Breast epithelium (tissue), 4 donors: ENCODE results near the gene TSPAN12. TPM values are rescaled to one million over a fixed set of nuclear protein-coding genes. Genes with fewer than 3 reads are reported as not detected.
"Not testable (repeated sequence)": the region's sequence is repeated elsewhere in the genome, so short reads cannot be mapped to it uniquely, and the experiment has no call there.

ENCODE experiments used
- DNase-seq, 2 donors: peaks; one replicate each; pipeline ENCODE4 v3.0.0-alpha.2; 2019; ENCODE audit warnings: low spot score in 2 of 2
- H3K27ac ChIP-seq, 2 donors: fragments of 200-600 bp; sonication (generic) in 1 of 2; one replicate each; pipeline ENCODE4 v1.5.1; 2016 to 2019; ENCODE audit warnings: mild to moderate bottlenecking in 1 of 2
- H3K27me3 ChIP-seq, 2 donors: fragments of 200-600 bp; sonication (generic) in 1 of 2; one replicate each; pipeline versions ENCODE4 v1.5.1 to v1.6.0; 2017 to 2019; ENCODE audit warnings: control low read depth in 1 of 2, mild to moderate bottlenecking in 1 of 2
- H3K36me3 ChIP-seq: fragments of 200-600 bp; one replicate; pipeline ENCODE4 v1.5.1; 2019
- H3K4me1 ChIP-seq, 2 donors: fragments of 200-600 bp; sonication (generic); one replicate each; pipeline ENCODE4 v1.5.1; 2016 to 2019; ENCODE audit warnings: control low read depth in 1 of 2
- H3K4me3 ChIP-seq, 3 donors: fragments of 200-600 bp; sonication (generic); 1 replicate in 2 of 3; 2 replicates in 1 of 3; pipeline ENCODE4 v1.5.1; 2016 to 2019; ENCODE audit warnings: mild to moderate bottlenecking in 3 of 3, moderate library complexity in 2 of 3
- H3K9me3 ChIP-seq, 2 donors: fragments of 200-600 bp; sonication (generic) in 1 of 2; one replicate each; pipeline ENCODE4 v1.5.1; 2016 to 2019; ENCODE audit warnings: control low read depth in 1 of 2
- CTCF ChIP-seq, 3 donors: fragments of 450-650 bp; IDR thresholded peaks; one replicate each; pipeline ENCODE4 v1.5.1; 2016 to 2017; ENCODE audit warnings: antibody characterized with exemption in 3 of 3, mild to moderate bottlenecking in 3 of 3, moderate library complexity in 3 of 3
- POLR2A ChIP-seq: fragments of 450-650 bp; IDR thresholded peaks from one replicate; pipeline ENCODE4 v1.6.1; 2016; ENCODE audit warnings: antibody characterized with exemption, mild to moderate bottlenecking, moderate library complexity
- POLR2AphosphoS5 ChIP-seq, 3 donors: sonication (generic); formaldehyde crosslinking; IDR thresholded peaks; one replicate each; pipeline ENCODE4 v1.6.1; 2017; ENCODE audit warnings: antibody characterized with exemption in 3 of 3
- intact Hi-C: fragments of 100-400 bp; cut with DNase I; formaldehyde crosslinking; loops from one replicate; pipeline ENCODE4 v1.15.1; 2023; ENCODE audit warnings: low total_unique reads
- total RNA-seq, 3 donors: library from RNA; depleted of rRNA; stranded (reverse); fragments of >200 nt; gene quantifications; one replicate each; pipeline ENCODE4 v1.1.0, GENCODE V29; 2016

TSPAN12 gene
- total RNA-seq, 3 donors from 2014 or later: 6.6 to 11.3 (median 9.2) TPM

GRCh38 chr7:120783721-120784120 is 74.2 kb downstream of the TSPAN12 start:
- no peak overlapping the region for H3K4me3 ChIP-seq
- no peak for TF ChIP-seq CTCF (IDR thresholded peaks at IDR 0.05)
- TF ChIP-seq POLR2A: no peak
- no peak for TF ChIP-seq POLR2AphosphoS5 (IDR thresholded peaks at IDR 0.05)
- no peak overlapping the region for H3K27ac ChIP-seq
- H3K36me3 ChIP-seq: no peaks in the 10 kb centered on the region
- intact Hi-C loops: no loop called here
- H3K9me3 ChIP-seq: no peaks in the 10 kb centered on the region
- DNase-seq: no peak
- H3K27me3 ChIP-seq: no peaks in the 10 kb centered on the region
- H3K4me1 ChIP-seq: no peaks in the 10 kb centered on the region

GRCh38 chr7:120783273-120783672 is 74.7 kb downstream of the TSPAN12 start:
- Histone ChIP-seq H3K27ac (no peak overlapping the region), H3K36me3 (no peaks in the 10 kb centered on the region), H3K4me3 (no peak overlapping the region), H3K9me3 (no peaks in the 10 kb centered on the region), H3K27me3 (no peaks in the 10 kb centered on the region), H3K4me1 (no peaks in the 10 kb centered on the region)
- DNase-seq: no peak
- no peak for TF ChIP-seq POLR2AphosphoS5 (IDR thresholded peaks at IDR 0.05)
- TF ChIP-seq POLR2A: no peak
- no peak for TF ChIP-seq CTCF (IDR thresholded peaks at IDR 0.05)
- intact Hi-C loops: no loop called here

- H3K9me3 ChIP-seq, H3K27me3 ChIP-seq, H3K36me3 ChIP-seq, H3K27ac ChIP-seq, intact Hi-C loops, DNase-seq, H3K4me3 ChIP-seq, H3K4me1 ChIP-seq: not testable (repeated sequence)
Observed at GRCh38 chr7:120781924-120782323, 76.0 kb downstream of the TSPAN12 start.

- H3K4me1 ChIP-seq: no peaks in the 10 kb centered on the region
- intact Hi-C loops: no loop called here
- DNase-seq: no peak
- H3K27me3 ChIP-seq: no peaks in the 10 kb centered on the region
- H3K36me3 ChIP-seq: no peaks in the 10 kb centered on the region
- no peak overlapping the region for H3K27ac ChIP-seq
- TF ChIP-seq POLR2AphosphoS5 (IDR thresholded peaks at IDR 0.05): no peak
- TF ChIP-seq CTCF (IDR thresholded peaks at IDR 0.05): no peak
- H3K9me3 ChIP-seq: no peaks in the 10 kb centered on the region
- no peak overlapping the region for H3K4me3 ChIP-seq
Observed at GRCh38 chr7:120780938-120781337, 77.0 kb downstream of the TSPAN12 start.

GRCh38 chr7:120780451-120780850 is 77.5 kb downstream of the TSPAN12 start:
- H3K27ac ChIP-seq, H3K4me1 ChIP-seq, H3K4me3 ChIP-seq, intact Hi-C loops, H3K27me3 ChIP-seq, H3K9me3 ChIP-seq, H3K36me3 ChIP-seq, DNase-seq: not testable (repeated sequence)

- H3K36me3 ChIP-seq, H3K9me3 ChIP-seq, intact Hi-C loops, H3K4me3 ChIP-seq, H3K27ac ChIP-seq, H3K4me1 ChIP-seq, H3K27me3 ChIP-seq, DNase-seq: not testable (repeated sequence)
Observed at GRCh38 chr7:120779078-120779477, 78.9 kb downstream of the TSPAN12 start.

- H3K27me3 ChIP-seq: no peaks in the 10 kb centered on the region
- TF ChIP-seq CTCF (IDR thresholded peaks at IDR 0.05): no peak
- TF ChIP-seq POLR2A: no peak
- TF ChIP-seq POLR2AphosphoS5 (IDR thresholded peaks at IDR 0.05): no peak
- no peaks in the 10 kb centered on the region for H3K4me1 ChIP-seq
- DNase-seq: no peak
- no peak overlapping the region for H3K27ac ChIP-seq
- H3K4me3 ChIP-seq: no peak overlapping the region
- H3K36me3 ChIP-seq: no peaks in the 10 kb centered on the region
- intact Hi-C loops: no loop called here
- H3K9me3 ChIP-seq: no peaks in the 10 kb centered on the region
Observed at GRCh38 chr7:120775755-120776154, 82.2 kb downstream of the TSPAN12 start.
